GM18520 (cell line): ENCODE results near the gene SLC28A1.

ENCODE experiments used
- ATAC-seq: cut with Tn5 transposase; IDR thresholded peaks from one replicate; pipeline ENCODE4 v1.9.1; 2021; ENCODE audit not compliant: unreplicated experiment

Gene SLC28A1

GRCh38 chr15:84934942-84935729 lies 50.7 kb downstream of the SLC28A1 start:
- no peak for ATAC-seq

GRCh38 chr15:84937144-84937543 lies 52.7 kb downstream of the SLC28A1 start:
- ATAC-seq: no peak

- ATAC-seq: no peak
Measured at GRCh38 chr15:84938726-84939125, 54.3 kb downstream of the SLC28A1 start.

GRCh38 chr15:84940399-84940798 lies 55.9 kb downstream of the SLC28A1 start:
- ATAC-seq: no peak

- ATAC-seq: no peak
Measured at GRCh38 chr15:84942456-84942855, 58.0 kb downstream of the SLC28A1 start.

- ATAC-seq: no peak
Measured at GRCh38 chr15:84944311-84944710, 59.8 kb downstream of the SLC28A1 start.

- no peak for ATAC-seq
Measured at GRCh38 chr15:84944861-84945260, 60.4 kb downstream of the SLC28A1 start.

- ATAC-seq: no peak
Measured at GRCh38 chr15:84946772-84947489, 62.5 kb downstream of the SLC28A1 start.

- no peak for ATAC-seq
Measured at GRCh38 chr15:84947947-84948830, 63.7 kb downstream of the SLC28A1 start.

GRCh38 chr15:84949043-84949442 lies 64.6 kb downstream of the SLC28A1 start:
- no peak for ATAC-seq

- no peak for ATAC-seq
Measured at GRCh38 chr15:84949845-84950569, 65.5 kb downstream of the SLC28A1 start.

- no peak for ATAC-seq
Measured at GRCh38 chr15:84950570-84951111, 66.2 kb downstream of the SLC28A1 start.

- no peak for ATAC-seq
Measured at GRCh38 chr15:84951736-84952135, 67.3 kb downstream of the SLC28A1 start.

GRCh38 chr15:84953136-84953535 lies 68.7 kb downstream of the SLC28A1 start:
- no peak for ATAC-seq

GRCh38 chr15:84953726-84954125 lies 69.3 kb downstream of the SLC28A1 start:
- no peak for ATAC-seq

- ATAC-seq: no peak
Measured at GRCh38 chr15:84955089-84955848, 70.8 kb downstream of the SLC28A1 start.

- ATAC-seq: no peak
Measured at GRCh38 chr15:84956199-84956598, 71.7 kb downstream of the SLC28A1 start.

- no peak for ATAC-seq
Measured at GRCh38 chr15:84960391-84961113, 76.1 kb downstream of the SLC28A1 start.

GRCh38 chr15:84961114-84961452 lies 76.6 kb downstream of the SLC28A1 start:
- ATAC-seq: no peak
